Measurements from ENCODE around the gene NRSN2.
"Not testable (repeated sequence)": the region's sequence is repeated elsewhere in the genome, so short reads cannot be mapped to it uniquely, and the experiment has no call there.

The NRSN2 gene

DNA sequence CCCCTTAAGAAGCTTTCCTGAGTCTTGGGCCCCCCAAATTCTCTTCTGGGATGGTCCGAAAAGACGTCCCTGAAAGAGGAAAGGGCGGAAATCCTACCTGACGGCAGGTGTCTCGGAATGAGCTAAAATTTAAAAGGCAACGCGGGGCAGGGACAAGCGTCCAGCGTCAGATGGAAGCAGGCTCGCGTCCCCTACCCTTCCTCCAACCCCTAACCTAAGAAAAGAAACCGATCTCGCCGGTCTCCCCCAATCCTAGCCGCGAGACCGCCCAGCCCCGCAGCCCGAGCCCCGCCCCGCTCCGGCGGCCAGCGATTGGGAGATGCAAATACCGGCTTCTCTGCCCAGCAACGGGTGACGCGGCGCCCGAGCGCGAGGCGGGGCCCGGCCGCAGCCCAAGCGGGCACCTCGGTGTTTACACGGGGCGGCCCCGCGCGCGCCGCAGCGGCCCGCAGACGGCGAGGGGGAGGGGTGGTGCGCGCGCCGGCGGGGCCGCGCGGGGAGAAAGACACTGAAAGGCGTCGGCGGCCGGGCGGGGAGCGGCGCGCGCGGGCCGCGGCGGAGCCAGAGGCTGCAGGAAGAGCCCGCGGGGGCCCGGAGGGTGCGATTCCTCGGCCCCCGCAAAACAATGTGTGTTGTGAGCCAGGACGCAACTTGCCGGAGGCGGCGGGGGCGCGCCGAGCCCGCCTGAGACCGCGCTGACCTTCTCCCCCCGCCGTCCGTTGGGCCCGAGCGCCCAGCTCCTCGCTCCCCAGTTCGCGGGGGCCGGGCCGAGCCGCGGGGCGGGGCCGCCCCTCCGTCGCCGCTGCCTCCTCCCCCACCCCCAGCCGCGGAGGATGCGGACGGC lies 21.6 kb upstream of the NRSN2 start, which contains the start of gene SOX12:
TSS of gene SOX12 (plus strand) at position 508 of the 844 bp plus-strand sequence. CDS start 373 bp downstream, outside the sequence.
- DNase-seq: peak; percentile 99

DNA sequence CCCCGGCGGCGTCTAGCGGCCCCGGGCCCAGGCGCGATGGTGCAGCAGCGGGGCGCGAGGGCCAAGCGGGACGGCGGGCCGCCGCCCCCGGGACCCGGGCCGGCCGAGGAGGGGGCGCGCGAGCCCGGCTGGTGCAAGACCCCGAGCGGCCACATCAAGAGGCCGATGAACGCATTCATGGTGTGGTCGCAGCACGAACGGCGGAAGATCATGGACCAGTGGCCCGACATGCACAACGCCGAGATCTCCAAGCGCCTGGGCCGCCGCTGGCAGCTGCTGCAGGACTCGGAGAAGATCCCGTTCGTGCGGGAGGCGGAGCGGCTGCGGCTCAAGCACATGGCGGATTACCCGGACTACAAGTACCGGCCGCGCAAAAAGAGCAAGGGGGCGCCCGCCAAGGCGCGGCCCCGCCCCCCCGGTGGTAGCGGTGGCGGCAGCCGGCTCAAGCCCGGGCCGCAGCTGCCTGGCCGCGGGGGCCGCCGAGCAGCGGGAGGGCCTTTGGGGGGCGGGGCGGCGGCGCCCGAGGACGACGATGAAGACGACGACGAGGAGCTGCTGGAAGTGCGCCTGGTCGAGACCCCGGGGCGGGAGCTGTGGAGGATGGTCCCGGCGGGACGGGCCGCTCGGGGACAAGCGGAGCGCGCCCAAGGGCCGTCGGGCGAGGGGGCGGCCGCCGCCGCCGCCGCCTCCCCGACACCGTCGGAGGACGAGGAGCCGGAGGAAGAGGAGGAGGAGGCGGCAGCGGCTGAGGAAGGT lies 20.8 kb upstream of the NRSN2 start:
- DNase-seq: peak; percentile 56

DNA sequence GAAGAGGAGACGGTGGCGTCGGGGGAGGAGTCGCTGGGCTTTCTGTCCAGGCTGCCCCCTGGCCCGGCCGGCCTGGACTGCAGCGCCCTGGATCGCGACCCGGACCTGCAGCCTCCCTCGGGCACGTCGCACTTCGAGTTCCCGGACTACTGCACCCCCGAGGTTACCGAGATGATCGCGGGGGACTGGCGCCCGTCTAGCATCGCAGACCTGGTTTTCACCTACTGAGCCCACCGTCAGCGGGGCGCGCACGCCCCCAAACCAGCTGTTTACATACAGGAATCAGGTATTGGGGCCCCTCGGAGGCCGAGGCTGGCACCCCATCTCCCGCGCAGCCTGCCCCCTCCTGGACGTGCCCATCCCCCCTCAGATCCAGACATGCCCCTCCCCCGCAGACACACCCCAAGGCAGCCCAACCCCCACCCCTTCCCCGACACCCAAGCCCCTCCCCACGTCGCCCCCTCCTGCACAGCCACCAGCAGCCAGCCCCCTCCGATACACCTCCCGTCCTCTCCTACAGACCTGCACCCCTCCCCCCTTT lies 20.2 kb upstream of the NRSN2 start:
- DNase-seq: no peak

DNA sequence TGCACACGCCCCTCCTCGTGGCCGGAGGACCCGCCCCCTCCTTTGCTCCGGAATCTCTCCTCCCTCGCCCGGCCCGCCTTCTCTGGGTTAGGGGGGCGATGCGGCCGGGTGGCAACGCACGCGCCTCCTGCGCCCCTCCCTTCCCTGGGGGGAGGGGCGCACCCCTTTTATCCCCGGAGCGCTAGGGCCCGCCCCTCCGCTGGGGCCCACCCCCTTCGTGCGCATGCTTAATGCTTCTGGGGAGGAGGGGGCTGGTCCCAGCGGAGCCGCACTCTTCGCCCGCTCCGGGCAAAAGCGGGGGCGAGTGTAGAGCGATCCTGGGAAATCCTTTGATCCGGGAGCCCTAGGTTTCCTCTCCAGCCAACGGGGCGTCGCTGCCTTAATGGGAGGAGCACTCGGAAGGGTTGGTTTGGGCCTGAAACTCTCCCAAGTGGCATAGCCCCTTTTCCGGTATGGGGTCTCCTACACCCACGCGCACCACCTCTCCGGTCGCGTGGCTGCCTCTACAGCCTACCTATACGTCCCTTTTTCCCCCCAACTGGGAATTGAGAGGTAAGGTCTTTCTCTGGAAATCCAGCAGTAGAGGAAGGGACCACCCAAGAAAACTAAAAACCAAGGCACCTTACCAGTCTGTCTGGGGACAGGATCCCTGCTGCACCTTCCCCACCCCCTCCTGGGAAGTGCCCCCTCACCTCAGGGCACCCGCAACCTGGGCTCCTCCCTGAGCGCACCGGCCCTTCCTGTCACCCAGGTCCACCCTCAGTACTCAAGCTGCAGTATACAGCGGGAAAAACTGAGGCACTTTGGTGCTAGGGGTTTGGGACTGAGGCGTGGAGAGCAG lies 19.5 kb upstream of the NRSN2 start:
- DNase-seq: peak; percentile 69

DNA sequence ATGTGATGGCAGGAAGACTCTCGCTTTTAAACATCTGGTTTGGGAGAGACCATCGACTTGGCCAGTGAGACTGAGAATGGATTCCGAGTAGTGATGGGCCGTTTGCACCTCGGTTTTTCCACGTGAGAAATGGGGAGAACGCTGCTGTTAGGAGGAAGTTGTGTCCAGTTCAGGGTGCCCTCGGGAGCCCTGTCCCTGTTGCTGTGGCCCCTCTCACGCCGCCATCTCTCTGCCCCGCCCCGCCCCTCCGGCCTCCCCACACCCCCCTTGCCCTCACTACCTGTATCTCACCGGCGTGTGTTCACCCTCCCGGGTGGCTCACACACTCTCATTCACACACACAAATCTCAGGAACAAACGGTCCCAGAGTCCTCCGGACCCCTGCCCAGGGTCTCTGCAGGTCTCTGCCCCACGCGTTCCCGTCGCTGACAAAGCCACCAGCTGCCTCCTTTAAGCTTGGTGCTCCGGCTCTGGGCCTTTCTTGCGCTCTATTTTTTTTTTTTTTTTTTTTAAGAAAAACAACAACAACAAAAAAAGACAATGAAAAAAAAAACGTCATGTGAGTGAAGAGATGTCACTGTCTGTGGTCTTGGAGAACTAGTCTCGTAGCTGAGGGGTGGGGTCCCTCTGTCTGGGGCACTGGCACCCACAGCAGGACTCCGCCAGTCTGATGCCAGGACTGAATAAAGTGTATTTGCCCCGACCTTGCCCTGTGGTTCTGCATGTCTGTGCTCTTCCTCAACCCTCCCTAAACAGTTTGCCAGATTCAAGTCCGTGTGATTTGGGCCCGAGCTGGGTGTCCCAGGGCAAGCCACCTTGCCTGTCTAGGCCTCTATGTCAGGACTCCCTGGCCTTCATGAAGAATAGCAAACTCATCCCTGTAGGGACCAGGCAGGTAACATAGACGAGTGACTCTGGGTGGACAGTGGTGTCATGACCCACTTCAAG lies 18.6 kb upstream of the NRSN2 start:
- no peak for DNase-seq

DNA sequence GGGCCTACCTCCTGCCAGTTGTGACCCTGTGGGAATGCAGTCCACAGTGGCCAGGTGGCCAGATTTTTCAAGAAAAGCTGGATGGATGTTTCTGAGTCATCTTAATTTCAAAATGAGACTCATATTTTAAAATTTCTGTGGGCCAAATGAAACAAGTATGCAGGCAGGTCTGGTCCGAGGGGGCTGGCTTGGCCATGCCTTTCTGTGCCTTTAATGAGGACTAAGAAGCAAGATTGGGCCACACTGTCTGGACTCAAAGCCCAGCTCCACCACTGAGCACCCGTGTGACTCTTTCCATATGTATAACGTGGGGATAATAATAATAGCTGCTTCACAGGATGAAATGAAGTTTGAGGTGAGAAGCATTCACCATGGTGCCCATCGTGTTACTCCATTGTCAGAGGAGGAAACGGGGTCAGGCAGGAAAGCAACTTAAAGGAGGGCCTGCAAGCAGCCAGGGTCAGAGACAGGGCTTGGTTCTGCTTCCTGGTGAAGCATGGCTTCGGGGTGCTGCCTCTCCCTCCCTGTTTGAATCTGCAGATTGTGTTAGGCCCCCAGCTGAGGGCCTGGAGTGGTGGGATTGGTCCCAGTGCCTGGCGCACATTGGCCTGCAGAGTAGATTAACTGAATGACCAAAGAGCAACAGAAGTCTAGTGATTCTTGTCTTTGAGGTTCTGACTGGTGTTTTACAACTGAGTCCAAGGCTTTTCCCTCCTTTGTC lies 17.8 kb upstream of the NRSN2 start:
- no peak for DNase-seq

DNA sequence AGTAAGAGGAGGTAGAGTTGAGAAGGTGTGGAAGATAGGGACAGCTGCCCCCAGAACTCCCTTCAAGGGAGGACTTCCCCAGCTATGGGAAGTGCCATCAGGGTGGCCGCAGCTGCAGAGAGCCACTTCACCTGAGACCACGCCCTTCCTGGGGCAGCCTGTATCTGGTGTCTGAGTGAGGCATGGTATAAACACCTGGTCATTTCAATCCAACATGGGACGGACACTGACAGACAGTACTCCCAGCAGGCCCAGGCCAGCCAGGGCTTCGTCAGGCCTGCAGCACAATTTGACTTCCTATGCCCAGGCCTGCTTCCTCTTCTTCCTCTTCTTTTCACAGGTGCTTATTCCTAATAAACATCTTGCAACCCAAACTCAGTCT lies 17.1 kb upstream of the NRSN2 start:
- no peak for DNase-seq

DNA sequence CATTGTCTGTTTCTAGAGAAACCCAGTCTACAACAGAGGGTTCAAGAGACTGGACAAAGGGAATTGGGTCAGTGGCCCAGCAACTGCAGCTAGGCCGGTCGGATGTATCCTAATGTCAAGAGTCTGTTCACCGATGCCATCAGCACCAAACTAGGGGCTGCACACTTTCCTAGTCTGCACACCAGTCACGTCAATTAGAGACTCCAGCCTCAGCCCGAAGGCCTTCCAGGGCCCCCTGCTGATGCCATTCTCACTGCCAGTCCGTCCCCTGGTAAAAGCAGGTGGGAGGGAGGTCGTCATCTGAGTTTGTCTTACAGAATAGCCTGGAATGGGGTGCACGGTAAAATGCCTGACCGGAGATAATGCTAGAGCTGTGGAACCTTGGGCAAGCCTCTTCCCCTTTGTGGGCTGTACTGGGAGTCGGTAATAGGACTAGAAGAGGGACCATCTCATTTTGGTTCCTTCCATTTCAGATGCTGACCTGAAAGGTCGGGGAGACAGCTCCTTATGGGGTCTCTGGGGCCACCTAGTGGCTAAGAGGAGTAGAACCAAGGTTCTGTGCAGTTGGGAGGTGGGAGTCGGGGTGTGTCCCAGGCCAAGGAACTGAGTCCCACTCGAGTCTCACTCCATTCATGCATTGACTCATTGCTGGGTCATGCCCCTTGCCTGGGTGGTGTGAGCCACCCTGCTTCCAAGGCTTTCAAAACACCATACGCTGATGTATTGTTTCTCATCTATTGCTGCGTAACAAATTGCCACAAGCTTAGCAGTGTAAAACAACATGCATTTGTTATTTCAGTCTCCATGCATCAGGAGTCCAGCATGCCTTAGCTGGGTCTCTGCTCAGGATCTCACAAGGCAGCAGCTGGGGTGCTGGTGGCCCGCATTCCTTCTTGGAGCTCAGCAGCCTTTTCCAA lies 16.4 kb upstream of the NRSN2 start:
- DNase-seq: peak; percentile 63

DNA sequence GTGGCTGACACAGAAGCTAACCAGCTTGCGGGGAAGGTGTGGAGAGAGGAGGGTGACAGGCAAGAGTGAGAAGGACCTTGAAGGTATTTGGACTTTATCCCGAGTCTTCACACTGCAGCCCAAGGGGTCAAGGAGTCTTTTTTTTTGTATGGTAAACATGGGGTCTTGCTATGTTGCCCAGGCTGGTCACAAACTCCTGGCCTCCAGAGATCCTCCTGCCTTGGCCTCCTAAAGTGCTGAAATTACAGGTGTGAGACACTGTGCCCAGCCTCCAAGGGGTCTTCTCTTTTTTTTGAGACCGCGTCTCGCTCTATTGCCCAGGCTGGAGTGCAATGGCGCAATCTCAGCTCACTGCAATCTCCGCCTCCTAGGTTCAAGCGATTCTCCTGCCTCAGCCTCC lies 12.3 kb upstream of the NRSN2 start:
- no peak for DNase-seq

DNA sequence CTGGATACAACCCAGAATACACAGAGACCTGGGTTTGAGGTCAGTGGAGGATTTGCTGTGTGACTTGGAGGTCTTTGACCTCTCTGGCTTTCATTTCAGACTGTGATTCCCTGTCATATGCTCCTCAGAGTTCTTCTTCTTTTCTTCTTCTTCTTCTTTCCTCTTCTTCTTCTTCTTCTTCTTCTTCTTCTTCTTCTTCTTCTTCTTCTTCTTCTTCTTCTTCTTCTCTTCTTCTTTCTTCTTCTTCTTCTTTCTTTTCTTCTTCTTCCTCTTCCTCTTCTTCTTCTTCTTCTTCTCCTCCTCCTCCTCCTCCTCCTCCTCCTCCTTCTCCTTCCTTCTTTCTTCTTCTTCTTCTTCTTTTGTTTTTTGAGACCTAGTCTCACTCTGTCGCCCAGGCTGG lies 10.9 kb upstream of the NRSN2 start:
- DNase-seq: not testable (repeated sequence)

DNA sequence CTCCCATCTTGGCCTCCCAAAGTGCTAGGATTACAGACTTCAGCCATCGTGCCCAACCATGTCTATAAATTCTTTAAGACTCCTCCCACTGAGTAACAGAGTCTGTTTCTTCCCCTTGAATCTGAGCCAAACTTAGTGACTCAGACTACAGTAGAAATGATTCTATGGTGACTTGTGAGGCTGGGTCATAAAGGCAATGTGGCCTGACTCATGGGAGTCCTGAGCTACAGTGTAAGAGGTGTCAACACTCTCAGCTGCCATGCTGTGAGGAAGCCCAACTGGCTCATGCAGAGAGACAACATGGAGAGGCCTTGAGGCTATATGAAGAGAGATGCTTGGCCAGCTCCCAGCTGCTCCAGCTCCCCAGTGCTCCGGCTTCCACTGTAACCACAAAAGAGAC lies 5.2 kb upstream of the NRSN2 start:
- peak; percentile 65 for DNase-seq

DNA sequence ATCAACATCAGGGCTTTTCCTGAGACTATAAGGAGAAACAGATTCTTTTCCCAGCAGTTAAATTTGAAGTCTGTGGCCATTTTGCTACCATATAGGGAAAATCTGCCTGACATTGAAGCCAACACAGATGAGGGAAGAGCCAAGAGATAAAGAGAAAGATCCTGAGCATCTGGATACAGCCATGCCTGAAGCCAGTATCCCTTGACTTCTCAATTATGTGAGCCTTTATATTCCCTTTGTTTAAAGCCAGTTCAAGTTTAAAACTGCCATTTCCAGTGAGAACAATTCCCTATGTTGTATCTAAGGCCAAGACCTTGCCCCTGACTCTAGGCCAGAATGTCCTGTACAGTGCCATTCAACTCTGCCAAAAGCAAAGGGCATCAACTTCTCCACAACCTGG lies 3.8 kb upstream of the NRSN2 start:
- DNase-seq: no peak

DNA sequence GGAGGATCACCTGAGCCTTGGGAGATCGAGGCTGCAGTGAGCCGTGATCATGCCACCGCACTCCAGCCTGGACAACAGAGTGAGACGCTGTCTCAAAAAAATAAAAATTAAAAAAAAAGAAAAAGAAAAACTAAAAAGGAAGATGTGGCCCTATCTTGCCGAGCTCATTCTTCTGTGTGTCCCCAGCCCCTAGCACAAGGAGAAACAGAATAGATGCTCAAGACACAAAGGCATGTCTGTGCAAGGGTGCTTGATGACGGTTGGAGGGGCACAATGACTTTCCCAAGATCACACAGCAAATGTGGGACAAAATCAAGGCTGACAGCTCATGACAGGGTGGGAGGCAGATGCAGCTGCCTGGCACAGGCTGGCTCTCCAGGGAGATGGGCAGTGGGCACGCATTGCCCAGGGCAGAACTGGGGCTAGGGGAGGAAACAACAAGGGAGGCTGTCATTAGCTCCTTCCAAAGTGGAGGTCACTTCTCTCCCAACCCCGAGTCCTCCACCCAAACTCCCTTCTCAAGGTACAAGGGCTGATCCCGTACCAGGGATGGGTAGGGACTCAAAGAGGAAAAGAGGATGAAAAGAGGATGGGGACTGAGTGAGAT lies 775 bp upstream of the NRSN2 start:
- no peak for DNase-seq

DNA sequence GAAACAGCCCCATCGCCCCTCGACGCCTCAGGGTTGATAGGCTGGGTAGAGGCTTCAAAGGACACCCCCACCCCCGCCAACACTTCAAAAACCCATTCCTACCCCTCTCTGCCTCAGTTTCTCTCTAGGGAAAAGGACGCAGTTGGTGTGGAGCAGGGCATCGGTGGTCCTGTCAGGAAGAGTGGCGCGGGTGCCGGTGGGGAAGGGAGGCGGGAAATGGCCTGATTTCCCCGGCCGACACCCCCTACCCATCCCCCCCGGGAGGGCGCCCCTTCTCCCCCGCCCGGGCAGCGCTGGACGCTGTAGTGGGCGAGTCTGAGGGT lies 367 bp downstream of the NRSN2 start:
- DNase-seq: no peak

DNA sequence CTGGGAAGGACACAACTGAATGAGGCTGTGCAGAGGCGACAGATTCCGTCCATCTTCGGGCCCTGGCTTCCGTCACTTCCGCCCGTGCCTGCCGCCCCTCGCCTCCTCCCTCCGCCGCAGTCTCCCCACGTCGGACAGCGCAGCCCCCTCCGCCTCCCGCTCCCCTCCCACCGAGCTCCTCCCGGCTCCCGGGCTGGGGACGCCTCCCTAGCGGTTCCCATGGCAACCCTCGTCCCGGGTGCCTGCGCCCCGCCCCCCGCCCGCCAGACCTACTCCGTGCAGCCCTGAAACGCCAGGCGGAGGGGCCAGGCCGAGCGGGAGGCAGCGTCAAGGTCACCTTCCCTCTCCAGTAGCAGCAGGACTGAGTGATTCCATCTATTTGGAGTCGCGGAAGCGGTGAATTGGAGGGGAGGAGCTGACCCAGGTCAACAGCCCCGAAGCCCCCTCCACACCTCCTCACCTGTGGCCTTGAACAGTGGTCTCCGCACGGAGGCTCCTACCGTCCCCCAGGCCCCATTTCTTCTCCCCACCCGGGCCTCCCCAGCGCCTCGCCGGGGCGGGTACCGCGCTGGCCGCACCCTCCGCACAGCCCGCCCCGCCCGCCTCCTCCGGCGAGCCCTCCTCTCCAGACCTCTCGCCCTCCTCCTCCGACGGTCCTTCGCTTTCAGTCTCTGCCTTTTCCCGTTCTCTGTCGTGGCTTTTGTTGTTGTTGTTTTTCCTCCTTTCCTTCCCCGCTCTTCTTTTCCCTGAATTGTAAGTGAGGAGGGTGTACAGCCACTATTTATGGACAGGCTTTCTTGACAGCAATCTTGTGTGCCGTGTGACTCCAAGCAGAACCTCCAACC lies 951 bp downstream of the NRSN2 start:
- peak; percentile 56 for DNase-seq

DNA sequence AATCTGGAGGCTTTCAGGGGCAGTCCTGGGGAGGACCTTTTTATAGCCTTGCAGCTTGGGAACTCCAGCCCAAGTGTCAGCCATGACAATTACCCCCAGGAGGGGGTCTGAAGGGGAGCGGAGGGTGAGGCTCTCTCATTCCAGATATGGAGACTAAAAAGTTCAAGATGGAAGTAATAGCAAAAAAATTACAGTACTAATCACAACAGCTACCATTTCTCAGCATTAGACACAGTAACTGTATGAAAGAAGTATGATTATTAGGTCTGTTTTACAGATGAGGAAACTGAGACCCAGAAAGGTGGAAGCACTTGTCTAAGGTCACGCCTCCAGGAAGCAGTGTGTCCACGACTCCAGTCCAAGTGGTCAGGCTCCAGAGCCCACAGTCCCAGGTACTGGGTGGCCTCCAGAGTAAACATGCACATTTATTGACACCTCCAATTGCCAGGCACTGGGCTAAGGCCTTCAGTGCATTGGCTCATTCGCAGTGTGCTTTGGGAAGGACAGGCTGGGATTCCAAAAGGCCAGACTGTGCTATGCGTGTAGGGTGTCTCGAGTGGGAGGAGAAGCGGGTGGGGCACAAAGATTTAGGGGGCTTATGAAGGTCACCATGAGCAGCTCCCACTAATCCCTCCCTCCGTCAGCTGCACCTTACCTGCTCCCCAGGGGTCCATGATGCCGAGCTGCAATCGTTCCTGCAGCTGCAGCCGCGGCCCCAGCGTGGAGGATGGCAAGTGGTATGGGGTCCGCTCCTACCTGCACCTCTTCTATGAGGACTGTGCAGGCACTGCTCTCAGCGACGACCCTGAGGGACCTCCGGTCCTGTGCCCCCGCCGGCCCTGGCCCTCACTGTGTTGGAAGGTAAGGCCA lies 2.3 kb downstream of the NRSN2 start:
- no peak for DNase-seq

DNA sequence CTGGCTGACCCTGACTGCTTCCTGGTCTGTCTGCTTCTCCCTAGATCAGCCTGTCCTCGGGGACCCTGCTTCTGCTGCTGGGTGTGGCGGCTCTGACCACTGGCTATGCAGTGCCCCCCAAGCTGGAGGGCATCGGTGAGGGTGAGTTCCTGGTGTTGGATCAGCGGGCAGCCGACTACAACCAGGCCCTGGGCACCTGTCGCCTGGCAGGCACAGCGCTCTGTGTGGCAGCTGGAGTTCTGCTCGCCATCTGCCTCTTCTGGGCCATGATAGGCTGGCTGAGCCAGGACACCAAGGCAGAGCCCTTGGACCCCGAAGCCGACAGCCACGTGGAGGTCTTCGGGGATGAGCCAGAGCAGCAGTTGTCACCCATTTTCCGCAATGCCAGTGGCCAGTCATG lies 6.3 kb downstream of the NRSN2 start:
- no peak for DNase-seq
